CMK (cell line): Measurements from ENCODE around the gene NOG.

ENCODE experiments used
- DNase-seq: peaks from one replicate; pipeline ENCODE4 v3.0.0-alpha.2; 2010; ENCODE audit warnings: low read depth

NOG gene

DNA sequence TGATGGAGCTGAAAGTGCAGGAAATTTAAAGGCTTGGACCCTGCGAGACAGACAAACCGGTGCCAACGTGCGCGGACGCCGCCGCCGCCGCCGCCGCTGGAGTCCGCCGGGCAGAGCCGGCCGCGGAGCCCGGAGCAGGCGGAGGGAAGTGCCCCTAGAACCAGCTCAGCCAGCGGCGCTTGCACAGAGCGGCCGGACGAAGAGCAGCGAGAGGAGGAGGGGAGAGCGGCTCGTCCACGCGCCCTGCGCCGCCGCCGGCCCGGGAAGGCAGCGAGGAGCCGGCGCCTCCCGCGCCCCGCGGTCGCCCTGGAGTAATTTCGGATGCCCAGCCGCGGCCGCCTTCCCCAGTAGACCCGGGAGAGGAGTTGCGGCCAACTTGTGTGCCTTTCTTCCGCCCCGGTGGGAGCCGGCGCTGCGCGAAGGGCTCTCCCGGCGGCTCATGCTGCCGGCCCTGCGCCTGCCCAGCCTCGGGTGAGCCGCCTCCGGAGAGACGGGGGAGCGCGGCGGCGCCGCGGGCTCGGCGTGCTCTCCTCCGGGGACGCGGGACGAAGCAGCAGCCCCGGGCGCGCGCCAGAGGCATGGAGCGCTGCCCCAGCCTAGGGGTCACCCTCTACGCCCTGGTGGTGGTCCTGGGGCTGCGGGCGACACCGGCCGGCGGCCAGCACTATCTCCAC, at the start of gene NOG:
Gene NOG, plus strand, starts transcription at position 54 of the 674 bp plus-strand sequence. Its CDS starts 525 bp downstream, at position 579.
- no peak for DNase-seq

GRCh38 chr17:56545106-56545505, 48.4 kb upstream of the NOG start:
- no peak for DNase-seq

- DNase-seq = no peak
These were observed 47.6 kb upstream of the NOG start for GRCh38 chr17:56545930-56546329.

GRCh38 chr17:56548661-56549060, 44.8 kb upstream of the NOG start:
- no peak for DNase-seq

DNA sequence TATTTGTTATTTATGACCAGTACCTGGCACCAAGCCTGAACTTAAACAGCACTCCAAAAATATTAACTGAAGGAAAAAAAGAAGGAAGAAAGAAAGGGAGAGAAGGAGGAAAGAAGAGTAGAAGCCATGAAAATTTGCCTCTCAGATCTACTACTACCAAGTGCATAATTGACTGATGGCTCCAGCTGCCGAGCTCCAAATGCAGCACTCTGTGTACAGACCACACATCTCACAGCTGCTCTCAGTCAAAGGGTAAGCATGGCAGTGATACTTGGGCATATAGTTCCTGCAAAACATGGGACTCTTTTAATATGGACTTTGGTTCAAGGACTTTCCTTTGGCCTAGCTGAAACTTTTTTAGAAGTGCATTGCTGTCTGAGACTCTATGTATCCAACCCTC, 44.0 kb upstream of the NOG start:
- no peak for DNase-seq

- DNase-seq = no peak
These were observed 35.8 kb upstream of the NOG start for GRCh38 chr17:56557682-56558081.

DNA sequence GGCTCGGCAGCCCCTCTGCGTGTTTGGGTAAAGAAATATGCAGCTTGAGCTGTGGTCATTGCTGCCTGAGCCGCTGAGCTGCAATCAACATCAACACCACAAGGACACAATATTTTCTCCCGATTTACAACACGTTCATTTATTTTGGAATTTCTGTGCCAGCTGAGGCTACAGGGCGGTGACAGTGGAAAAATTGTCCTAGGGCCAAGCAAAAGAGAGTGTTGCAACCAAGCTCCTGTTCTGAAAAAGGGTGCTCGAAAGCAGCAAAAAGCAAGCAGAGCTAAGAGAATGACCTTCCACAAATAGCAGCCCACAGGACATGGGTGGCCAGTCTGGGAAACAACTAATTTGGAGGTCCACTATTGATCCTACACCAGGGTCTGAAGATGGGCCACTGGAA, 35.4 kb upstream of the NOG start:
- DNase-seq = no peak

DNA sequence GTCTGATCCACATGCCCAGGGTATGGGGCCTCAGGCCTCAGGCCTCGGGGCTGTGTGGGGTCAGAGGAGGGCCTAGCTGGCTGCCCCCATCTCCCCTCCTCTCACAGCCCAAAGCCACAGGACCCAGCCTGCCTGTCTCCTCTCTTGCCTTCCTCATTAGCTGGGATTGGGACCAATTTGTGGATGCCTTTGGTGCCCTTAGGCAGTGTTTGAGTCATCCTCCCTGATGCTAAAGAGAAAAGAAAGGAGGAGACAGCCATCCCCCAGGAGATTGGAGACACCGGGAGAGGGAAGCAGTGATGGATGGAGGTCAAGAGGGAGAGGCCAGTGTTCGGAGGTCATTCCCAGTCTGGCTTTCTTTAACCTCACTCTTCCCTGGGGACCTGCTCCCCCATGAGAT, 23.3 kb upstream of the NOG start:
- DNase-seq = no peak

GRCh38 chr17:56571456-56571855, 22.0 kb upstream of the NOG start:
- DNase-seq = no peak

GRCh38 chr17:56577190-56577842, 16.2 kb upstream of the NOG start:
- no peak for DNase-seq

DNA sequence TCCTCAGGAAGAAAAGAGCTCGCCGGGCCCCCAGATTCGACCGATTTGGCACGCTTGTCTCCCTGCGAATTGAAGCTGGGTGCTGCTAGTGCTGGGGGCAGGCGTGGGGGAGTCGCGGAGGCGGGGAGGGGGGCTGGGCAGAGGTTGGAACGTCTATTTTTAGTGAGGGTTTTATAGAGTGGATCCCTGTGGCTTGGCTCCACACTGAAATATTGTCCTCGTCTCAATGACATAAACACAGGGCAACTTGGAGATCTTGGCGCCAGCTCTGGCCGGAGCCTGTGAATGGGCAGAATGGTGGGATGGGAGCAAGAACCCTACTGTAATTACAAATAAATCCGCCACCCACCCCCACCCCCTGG, 15.7 kb upstream of the NOG start:
- DNase-seq = no peak

DNA sequence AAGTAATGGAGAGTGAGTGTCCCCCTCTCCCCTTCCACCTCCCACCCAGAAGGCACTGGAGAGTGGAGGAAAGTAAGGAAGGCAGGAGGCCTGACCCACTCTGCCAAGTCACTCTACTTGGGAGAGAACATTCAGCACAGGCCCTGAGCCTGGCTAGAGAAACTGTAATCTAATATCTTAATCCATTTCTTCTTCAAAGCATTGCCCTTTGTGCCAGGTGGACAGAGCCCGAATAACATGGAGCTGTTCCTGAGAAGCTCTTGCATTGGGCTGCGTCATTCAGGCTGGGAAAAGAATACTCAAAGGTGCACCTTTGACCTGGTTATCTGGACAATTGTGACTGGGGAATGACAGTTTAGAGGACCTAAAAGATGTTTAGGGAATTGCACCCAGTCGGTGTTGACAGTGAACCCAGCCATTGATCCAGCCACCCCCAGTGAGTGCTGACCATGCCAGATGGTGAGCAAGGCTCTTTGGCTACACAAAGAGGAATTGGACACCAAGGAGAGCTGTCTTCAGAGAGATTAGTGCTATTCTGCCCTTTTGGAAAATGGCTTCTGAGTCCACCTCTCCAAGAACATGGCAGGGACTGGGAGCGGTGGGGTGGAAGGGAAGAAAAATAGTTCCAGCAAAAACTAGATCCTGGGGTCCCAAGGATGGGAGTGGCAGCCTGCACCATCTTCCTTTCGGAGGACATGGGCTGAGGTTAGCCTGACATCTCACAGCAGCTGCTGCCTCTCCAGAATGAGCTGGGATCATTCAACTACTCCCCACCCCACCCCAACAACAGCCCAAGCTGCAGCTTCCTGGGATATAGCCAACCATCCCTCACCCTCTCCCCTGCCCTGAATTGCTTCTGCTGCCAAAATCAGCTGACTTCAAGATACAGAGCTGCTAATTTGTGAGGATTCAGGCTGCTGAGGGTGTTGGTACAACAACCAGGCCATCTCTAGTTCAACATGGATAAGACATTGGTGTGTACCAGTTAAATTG, 11.6 kb upstream of the NOG start:
- DNase-seq = no peak

GRCh38 chr17:56583772-56584171, 9.7 kb upstream of the NOG start:
- no peak for DNase-seq

- no peak for DNase-seq
These were observed 6.2 kb upstream of the NOG start for GRCh38 chr17:56587298-56587697.

DNA sequence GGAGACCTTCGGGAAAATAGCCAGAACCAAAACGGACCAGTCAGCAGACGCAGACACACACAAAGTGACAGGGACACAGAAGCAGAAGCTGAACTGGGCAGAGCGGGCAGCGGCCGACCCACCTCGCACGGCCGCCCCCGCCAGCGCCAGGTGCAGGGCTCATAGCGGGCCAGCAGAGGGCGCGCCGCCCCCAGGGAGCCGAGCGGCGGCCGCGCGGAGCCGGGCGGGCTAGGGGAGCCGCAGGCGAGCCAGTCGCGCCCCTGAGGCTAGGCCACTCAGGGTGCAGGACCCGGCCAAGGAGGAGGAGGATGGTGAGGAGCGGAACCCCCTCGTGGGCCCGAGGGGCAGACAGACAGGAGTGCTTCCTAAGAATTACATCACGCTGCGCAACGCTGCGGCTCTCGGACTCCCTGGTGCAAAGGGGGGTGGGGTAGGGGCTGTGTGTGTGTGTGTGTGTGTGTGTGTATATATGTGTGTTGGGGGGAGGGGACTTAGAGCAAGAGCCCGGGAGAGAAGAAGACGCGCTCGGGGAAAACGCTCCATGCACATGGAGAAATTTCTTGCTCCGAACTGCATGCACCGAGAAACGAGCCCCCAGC, 913 bp upstream of the NOG start:
- no peak for DNase-seq

DNA sequence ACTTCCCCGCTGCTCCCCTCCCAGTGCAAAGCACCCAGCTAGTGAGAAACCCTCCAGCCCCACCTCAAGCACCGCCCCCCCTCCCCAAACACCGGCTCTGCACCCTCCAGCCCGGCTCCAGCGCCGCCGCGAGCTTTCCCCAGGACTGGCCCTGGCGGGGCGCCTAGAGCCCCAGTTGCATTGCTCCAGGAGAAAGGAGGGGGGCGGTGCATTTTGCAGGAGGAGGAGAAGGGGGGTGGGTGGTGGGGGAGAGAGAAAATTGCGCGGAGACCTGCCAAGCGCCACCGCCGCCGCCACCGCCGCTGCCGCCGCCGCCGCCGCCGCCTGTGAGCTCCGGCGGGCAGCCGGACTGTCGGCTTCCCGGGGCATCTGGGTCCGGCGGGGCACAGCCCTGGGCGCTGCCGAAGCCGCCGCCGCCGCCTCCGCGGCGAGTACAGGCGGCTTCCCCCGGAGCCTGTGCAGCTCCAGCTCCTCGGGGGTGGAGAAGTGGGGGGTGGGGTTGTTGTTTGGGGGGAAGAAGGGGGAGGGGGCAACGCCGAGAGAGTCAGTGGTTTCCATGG, 333 bp upstream of the NOG start:
- DNase-seq = no peak

DNA sequence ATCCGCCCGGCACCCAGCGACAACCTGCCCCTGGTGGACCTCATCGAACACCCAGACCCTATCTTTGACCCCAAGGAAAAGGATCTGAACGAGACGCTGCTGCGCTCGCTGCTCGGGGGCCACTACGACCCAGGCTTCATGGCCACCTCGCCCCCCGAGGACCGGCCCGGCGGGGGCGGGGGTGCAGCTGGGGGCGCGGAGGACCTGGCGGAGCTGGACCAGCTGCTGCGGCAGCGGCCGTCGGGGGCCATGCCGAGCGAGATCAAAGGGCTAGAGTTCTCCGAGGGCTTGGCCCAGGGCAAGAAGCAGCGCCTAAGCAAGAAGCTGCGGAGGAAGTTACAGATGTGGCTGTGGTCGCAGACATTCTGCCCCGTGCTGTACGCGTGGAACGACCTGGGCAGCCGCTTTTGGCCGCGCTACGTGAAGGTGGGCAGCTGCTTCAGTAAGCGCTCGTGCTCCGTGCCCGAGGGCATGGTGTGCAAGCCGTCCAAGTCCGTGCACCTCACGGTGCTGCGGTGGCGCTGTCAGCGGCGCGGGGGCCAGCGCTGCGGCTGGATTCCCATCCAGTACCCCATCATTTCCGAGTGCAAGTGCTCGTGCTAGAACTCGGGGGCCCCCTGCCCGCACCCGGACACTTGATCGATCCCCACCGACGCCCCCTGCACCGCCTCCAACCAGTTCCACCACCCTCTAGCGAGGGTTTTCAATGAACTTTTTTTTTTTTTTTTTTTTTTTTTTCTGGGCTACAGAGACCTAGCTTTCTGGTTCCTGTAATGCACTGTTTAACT, 1.0 kb downstream of the NOG start:
- no peak for DNase-seq

GRCh38 chr17:56595108-56595418, 1.6 kb downstream of the NOG start:
- DNase-seq = no peak

DNA sequence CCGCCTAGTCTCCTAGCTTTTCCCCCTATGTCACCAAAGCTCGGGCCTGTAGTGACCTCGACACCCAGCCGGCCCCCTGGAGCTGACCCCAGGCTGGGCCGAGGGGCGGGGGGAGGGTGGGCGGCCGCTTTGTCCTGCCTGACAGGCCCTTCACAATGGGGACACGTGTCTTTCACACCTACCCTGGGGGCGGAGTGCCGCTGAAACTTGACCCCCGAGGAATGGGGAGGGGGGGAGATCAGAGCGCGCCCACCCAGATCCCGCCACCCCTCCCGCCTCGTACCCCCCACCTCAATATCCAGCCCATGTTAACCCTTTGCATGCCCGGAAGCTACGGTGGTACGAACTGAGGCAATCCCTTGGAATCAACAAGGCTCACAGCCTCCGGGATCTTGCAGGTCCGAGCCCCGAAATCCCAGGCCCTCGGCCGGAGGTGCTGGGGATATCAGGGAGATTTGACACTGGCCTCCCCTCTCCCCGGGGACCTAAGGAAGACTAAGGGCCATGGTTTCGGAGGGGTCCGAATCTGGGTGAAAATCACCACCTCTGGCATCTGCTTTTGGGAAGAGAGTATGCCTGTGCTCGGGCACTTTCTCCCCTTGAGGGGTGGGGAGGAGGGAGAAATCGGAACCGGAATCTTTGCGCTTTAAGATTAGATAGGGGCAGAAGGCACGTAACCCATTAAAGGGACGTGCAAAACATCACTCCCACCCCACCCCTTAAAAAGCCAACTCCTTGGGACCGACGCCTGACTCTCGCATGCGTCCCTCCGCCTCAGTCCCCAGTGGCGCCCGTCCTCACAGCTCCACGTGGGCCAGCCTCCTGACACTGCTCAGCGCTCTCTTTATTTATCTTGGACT, 2.6 kb downstream of the NOG start:
- DNase-seq = no peak

DNA sequence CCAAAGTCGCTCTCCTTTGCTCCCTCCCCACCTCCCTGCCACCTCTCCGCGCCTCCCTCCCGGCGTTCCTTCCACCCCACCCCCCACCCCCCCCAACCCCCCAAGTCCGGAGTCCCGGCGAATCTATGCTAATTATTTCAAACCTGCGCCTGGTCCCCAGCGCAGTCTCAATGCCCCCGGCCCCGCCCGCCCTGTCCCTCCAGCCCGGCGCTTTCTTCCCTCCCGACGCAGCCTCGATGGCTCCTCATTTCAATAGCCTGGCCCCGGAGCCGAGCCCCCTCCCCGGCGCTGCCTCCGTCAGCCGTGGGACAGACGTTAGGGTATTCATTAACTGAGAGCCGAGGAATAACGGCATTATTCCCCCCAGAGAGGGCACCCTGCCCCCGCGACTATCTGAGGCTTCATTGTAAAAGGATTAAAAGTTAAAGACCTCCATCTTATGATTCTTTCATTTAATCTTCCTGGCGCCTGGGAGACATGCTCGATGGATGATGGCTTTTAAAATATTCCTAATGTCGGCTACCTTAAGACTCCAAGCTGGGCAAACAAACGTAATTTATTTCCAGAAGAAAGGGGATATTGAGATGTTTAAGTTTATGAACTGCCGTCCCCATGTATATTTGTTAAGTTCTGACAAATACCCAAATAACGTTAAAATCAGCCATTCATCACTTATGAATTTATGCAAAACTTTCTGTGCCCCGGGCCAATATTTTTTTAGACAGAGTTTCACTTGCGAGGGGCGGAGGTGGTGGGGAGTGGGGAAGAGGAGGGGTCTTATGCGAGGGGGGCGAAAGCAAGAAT, 3.4 kb downstream of the NOG start:
- no peak for DNase-seq
